ENCODE results near the gene SLC43A1.
A peak's percentile ranks its signal among the peaks of the same experiment; 100 is the strongest.

The SLC43A1 gene

DNA sequence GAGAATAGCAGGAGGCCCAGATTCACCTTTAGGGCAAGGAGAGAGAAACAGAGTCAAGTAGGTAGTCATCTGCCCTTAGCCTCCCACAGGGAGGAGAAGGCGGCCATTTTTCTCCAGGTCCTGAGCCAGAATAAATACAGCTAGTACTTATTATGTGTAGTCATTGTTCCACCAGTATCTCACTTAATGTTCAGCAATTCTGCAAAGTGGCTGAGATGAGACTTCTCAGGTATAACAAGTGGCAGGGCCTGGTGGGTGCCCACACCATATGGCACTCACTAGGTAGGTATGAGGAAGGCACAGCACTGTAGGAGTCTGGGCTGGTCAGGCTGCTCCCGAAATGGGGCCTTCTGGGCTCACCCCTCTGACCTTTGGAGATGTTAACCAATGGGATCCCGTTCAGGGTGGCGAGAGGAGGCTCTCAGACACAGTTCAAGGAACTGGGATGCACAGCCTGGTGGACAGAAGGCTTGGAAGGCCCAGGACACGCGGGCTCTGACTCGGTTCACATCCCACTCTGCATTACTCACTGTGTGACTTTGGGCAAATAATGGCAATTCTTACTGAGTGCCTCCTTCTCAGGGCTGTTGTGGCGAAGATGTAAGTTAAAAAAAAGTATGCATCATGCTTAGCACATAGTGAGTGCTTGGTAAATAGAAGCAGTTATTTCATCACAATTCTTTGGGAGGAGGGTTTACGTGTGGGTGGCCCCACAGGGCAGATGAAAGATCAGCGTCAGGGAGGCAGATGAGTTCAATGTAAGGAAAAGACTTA, 30.1 kb downstream of the SLC43A1 start:
- Histone ChIP-seq H2BK120ac (ENCODE audit: low read depth, low read length) (no peak overlapping the region), H3K4me2 (ENCODE audit: insufficient read depth, low read length, poor library complexity, severe bottlenecking) (no peak overlapping the region), H3K14ac (ENCODE audit: low read length) (no peak overlapping the region), H3K36me3 (replicated peaks in 1 of 2; ENCODE audit: control insufficient read depth in 2 of 2, insufficient read depth in 2 of 2, low read length in 2 of 2) (no peaks in the 10 kb centered on the region), H3K9me3 (replicated peaks in 1 of 2; ENCODE audit: control insufficient read depth in 2 of 2, insufficient read depth in 1 of 2, low read depth in 1 of 2, low read length in 2 of 2) (no peaks in the 10 kb centered on the region), H2AK5ac (ENCODE audit: low read depth, low read length) (no peak overlapping the region), H2BK12ac (ENCODE audit: low read length) (no peak overlapping the region), H2AFZ (ENCODE audit: low read length) (no peak overlapping the region), H3K4me1 (ENCODE audit: control insufficient read depth in 2 of 2, insufficient read depth in 1 of 2, low read depth in 1 of 2, low read length in 2 of 2) (peaks cover 11 to 25% of the 10 kb centered on the region in 2 donors), H3K4me3 (ENCODE audit: low read length in 2 of 2) (no peak overlapping the region), H3K27ac (replicated peaks; ENCODE audit: low read length) (no peak overlapping the region), H4K8ac (ENCODE audit: low read depth, low read length) (no peak overlapping the region), H2BK5ac (ENCODE audit: low read length) (no peak overlapping the region), H3K79me1 (ENCODE audit: low read depth, low read length) (no peaks in the 10 kb centered on the region), H4K91ac (ENCODE audit: low read depth, low read length, poor library complexity) (no peak overlapping the region), H3K18ac (ENCODE audit: low read length) (no peak overlapping the region), H3K4ac (ENCODE audit: low read length) (no peak overlapping the region), H3K27me3 (ENCODE audit: control insufficient read depth in 3 of 3, insufficient read depth in 3 of 3, low read depth in 1 of 3, low read length in 3 of 3) (peaks cover 5 to 27% (median 8%) of the 10 kb centered on the region in 3 experiments), H3K9ac (ENCODE audit: low read depth, low read length, poor library complexity) (no peak overlapping the region), H2BK15ac (ENCODE audit: low read length) (no peak overlapping the region), H3K23ac (ENCODE audit: low read depth, low read length, poor library complexity) (no peak overlapping the region)
- DNase-seq (ENCODE audit: low spot score): no peak
- WGBS, 2 donors (ENCODE audit: extremely low coverage in 2 of 2, insufficient read length in 2 of 2, insufficient replicate concordance in 1 of 2): no CpG with 5 or more reads among the region's 10 CpGs

- no peaks in the 10 kb centered on the region for H3K9me3 ChIP-seq (replicated peaks in 1 of 2; ENCODE audit: control insufficient read depth in 2 of 2, insufficient read depth in 1 of 2, low read depth in 1 of 2, low read length in 2 of 2)
- H3K18ac ChIP-seq (ENCODE audit: low read length): no peak overlapping the region
- H3K4me1 ChIP-seq (ENCODE audit: control insufficient read depth in 2 of 2, insufficient read depth in 1 of 2, low read depth in 1 of 2, low read length in 2 of 2): peaks cover 16 to 30% of the 10 kb centered on the region in 2 donors
- no peak overlapping the region for H4K91ac ChIP-seq (ENCODE audit: low read depth, low read length, poor library complexity)
- H2BK15ac ChIP-seq (ENCODE audit: low read length): peak overlapping the region; percentile 42
- H2AK5ac ChIP-seq (ENCODE audit: low read depth, low read length): peak overlapping the region; percentile 88
- H3K4me3 ChIP-seq (ENCODE audit: low read length in 2 of 2): no peak overlapping the region
- no peak overlapping the region for H2BK120ac ChIP-seq (ENCODE audit: low read depth, low read length)
- no peak overlapping the region for H3K4ac ChIP-seq (ENCODE audit: low read length)
- H3K79me1 ChIP-seq (ENCODE audit: low read depth, low read length): no peaks in the 10 kb centered on the region
- H3K4me2 ChIP-seq (ENCODE audit: insufficient read depth, low read length, poor library complexity, severe bottlenecking): no peak overlapping the region
- H3K27me3 ChIP-seq (ENCODE audit: control insufficient read depth in 3 of 3, insufficient read depth in 3 of 3, low read depth in 1 of 3, low read length in 3 of 3): peaks cover 5 to 34% (median 8%) of the 10 kb centered on the region in 3 experiments
- no peak overlapping the region for H3K23ac ChIP-seq (ENCODE audit: low read depth, low read length, poor library complexity)
- WGBS, 2 donors (ENCODE audit: extremely low coverage in 2 of 2, insufficient read length in 2 of 2, insufficient replicate concordance in 1 of 2): no CpG with 5 or more reads among the region's 7 CpGs
- H2BK5ac ChIP-seq (ENCODE audit: low read length): peak overlapping the region; percentile 61
- H3K27ac ChIP-seq (replicated peaks; ENCODE audit: low read length): no peak overlapping the region
- H3K9ac ChIP-seq (ENCODE audit: low read depth, low read length, poor library complexity): peak overlapping the region; percentile 60
- no peaks in the 10 kb centered on the region for H3K36me3 ChIP-seq (replicated peaks in 1 of 2; ENCODE audit: control insufficient read depth in 2 of 2, insufficient read depth in 2 of 2, low read length in 2 of 2)
- H3K14ac ChIP-seq (ENCODE audit: low read length): peak overlapping the region; percentile 56
- no peak overlapping the region for H4K8ac ChIP-seq (ENCODE audit: low read depth, low read length)
- peak overlapping the region; percentile 41 for H2BK12ac ChIP-seq (ENCODE audit: low read length)
- DNase-seq (ENCODE audit: low spot score): no peak
- H2AFZ ChIP-seq (ENCODE audit: low read length): no peak overlapping the region
These were observed 31.3 kb downstream of the SLC43A1 start for GRCh38 chr11:57484141-57484710.

GRCh38 chr11:57483562-57483918, 32.0 kb downstream of the SLC43A1 start:
- H3K23ac ChIP-seq (ENCODE audit: low read depth, low read length, poor library complexity): no peak overlapping the region
- H3K18ac ChIP-seq (ENCODE audit: low read length): no peak overlapping the region
- peaks cover 5 to 34% (median 8%) of the 10 kb centered on the region in 3 experiments for H3K27me3 ChIP-seq (ENCODE audit: control insufficient read depth in 3 of 3, insufficient read depth in 3 of 3, low read depth in 1 of 3, low read length in 3 of 3)
- no peak overlapping the region for H2BK15ac ChIP-seq (ENCODE audit: low read length)
- no peak overlapping the region for H2BK12ac ChIP-seq (ENCODE audit: low read length)
- no peak overlapping the region for H3K9ac ChIP-seq (ENCODE audit: low read depth, low read length, poor library complexity)
- H3K79me1 ChIP-seq (ENCODE audit: low read depth, low read length): no peaks in the 10 kb centered on the region
- no peak overlapping the region for H2BK120ac ChIP-seq (ENCODE audit: low read depth, low read length)
- no peak overlapping the region for H3K27ac ChIP-seq (replicated peaks; ENCODE audit: low read length)
- H3K4me1 ChIP-seq (ENCODE audit: control insufficient read depth in 2 of 2, insufficient read depth in 1 of 2, low read depth in 1 of 2, low read length in 2 of 2): peaks cover 12 to 28% of the 10 kb centered on the region in 2 donors
- no peak overlapping the region for H2AK5ac ChIP-seq (ENCODE audit: low read depth, low read length)
- peak overlapping the region; percentile 98 for H2AFZ ChIP-seq (ENCODE audit: low read length)
- H3K9me3 ChIP-seq (replicated peaks in 1 of 2; ENCODE audit: control insufficient read depth in 2 of 2, insufficient read depth in 1 of 2, low read depth in 1 of 2, low read length in 2 of 2): no peaks in the 10 kb centered on the region
- H3K14ac ChIP-seq (ENCODE audit: low read length): no peak overlapping the region
- H3K36me3 ChIP-seq (replicated peaks in 1 of 2; ENCODE audit: control insufficient read depth in 2 of 2, insufficient read depth in 2 of 2, low read length in 2 of 2): no peaks in the 10 kb centered on the region
- H4K91ac ChIP-seq (ENCODE audit: low read depth, low read length, poor library complexity): no peak overlapping the region
- no peak for DNase-seq (ENCODE audit: low spot score)
- H4K8ac ChIP-seq (ENCODE audit: low read depth, low read length): no peak overlapping the region
- no peak overlapping the region for H2BK5ac ChIP-seq (ENCODE audit: low read length)
- H3K4ac ChIP-seq (ENCODE audit: low read length): no peak overlapping the region
- peak overlapping the region in 1 of 2 donors; percentile 56 for H3K4me3 ChIP-seq (ENCODE audit: low read length in 2 of 2)
- no CpG with 5 or more reads among the region's 3 CpGs for WGBS, 2 donors (ENCODE audit: extremely low coverage in 2 of 2, insufficient read length in 2 of 2, insufficient replicate concordance in 1 of 2)
- H3K4me2 ChIP-seq (ENCODE audit: insufficient read depth, low read length, poor library complexity, severe bottlenecking): no peak overlapping the region

DNA sequence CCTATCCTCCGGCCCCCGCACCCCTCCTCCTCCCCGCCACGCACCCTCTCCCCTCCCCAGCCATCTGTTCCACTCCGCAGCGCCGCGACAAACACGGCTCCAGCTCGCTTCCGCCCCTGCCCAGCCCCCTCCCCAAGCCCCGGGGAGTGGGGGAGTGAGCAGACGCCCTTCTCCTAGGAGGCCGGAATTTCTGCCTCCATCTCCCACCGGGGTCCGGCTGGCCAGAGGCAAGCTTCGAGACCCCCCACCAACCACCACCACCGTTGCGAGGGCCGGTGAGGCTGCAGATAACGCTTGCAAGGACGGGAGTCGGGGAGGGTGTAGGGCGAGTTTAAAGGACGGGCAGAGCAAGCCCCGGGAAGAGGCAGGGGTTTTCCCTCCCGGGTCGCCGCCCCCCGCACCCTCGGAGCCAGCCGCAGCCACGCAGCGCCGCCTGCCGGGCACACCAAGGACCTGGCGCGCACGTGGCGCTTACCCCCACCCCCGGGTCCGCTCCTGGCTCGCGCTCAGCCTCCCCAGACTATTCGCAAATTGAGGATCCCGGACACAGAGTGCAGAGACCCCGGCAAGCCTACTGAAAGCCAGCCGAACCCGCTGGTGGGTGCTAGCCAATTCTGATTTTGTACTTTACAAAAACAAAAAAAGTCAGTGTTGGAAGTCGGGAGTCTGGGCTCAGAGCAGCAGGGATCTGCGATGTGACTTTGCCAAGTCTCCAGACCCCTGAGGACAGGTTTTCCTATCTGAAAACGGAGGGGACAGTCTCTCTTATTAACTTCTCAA, 32.5 kb downstream of the SLC43A1 start:
- no peak overlapping the region for H4K8ac ChIP-seq (ENCODE audit: low read depth, low read length)
- H3K79me1 ChIP-seq (ENCODE audit: low read depth, low read length): no peaks in the 10 kb centered on the region
- H3K27ac ChIP-seq (replicated peaks; ENCODE audit: low read length): no peak overlapping the region
- H2BK12ac ChIP-seq (ENCODE audit: low read length): no peak overlapping the region
- no peak overlapping the region for H4K91ac ChIP-seq (ENCODE audit: low read depth, low read length, poor library complexity)
- peak; percentile 55 for DNase-seq (ENCODE audit: low spot score)
- H2BK120ac ChIP-seq (ENCODE audit: low read depth, low read length): peak overlapping the region; percentile 64
- no peak overlapping the region for H2BK15ac ChIP-seq (ENCODE audit: low read length)
- H3K18ac ChIP-seq (ENCODE audit: low read length): peak overlapping the region; percentile 95
- no peaks in the 10 kb centered on the region for H3K36me3 ChIP-seq (replicated peaks in 1 of 2; ENCODE audit: control insufficient read depth in 2 of 2, insufficient read depth in 2 of 2, low read length in 2 of 2)
- H3K4me3 ChIP-seq (ENCODE audit: low read length in 2 of 2): peak overlapping the region; percentile 56 to 83
- no peak overlapping the region for H2AK5ac ChIP-seq (ENCODE audit: low read depth, low read length)
- peaks cover 5 to 37% (median 8%) of the 10 kb centered on the region in 3 experiments for H3K27me3 ChIP-seq (ENCODE audit: control insufficient read depth in 3 of 3, insufficient read depth in 3 of 3, low read depth in 1 of 3, low read length in 3 of 3)
- H3K4me2 ChIP-seq (ENCODE audit: insufficient read depth, low read length, poor library complexity, severe bottlenecking): peak overlapping the region; percentile 99
- H3K4me1 ChIP-seq (ENCODE audit: control insufficient read depth in 2 of 2, insufficient read depth in 1 of 2, low read depth in 1 of 2, low read length in 2 of 2): peaks cover 12 to 25% of the 10 kb centered on the region in 2 donors
- no peak overlapping the region for H3K4ac ChIP-seq (ENCODE audit: low read length)
- peak overlapping the region; percentile 98 for H2AFZ ChIP-seq (ENCODE audit: low read length)
- H2BK5ac ChIP-seq (ENCODE audit: low read length): peak overlapping the region; percentile 26
- no peaks in the 10 kb centered on the region for H3K9me3 ChIP-seq (replicated peaks in 1 of 2; ENCODE audit: control insufficient read depth in 2 of 2, insufficient read depth in 1 of 2, low read depth in 1 of 2, low read length in 2 of 2)
- H3K23ac ChIP-seq (ENCODE audit: low read depth, low read length, poor library complexity): no peak overlapping the region
- WGBS, 2 donors (ENCODE audit: extremely low coverage in 2 of 2, insufficient read length in 2 of 2, insufficient replicate concordance in 1 of 2): no CpG with 5 or more reads among the region's 52 CpGs
- H3K14ac ChIP-seq (ENCODE audit: low read length): no peak overlapping the region
- peak overlapping the region; percentile 83 for H3K9ac ChIP-seq (ENCODE audit: low read depth, low read length, poor library complexity)
